Astrocyte of the spinal cord (primary cell): ENCODE data around the gene SLC22A4.

Experiments
- DNase-seq: peaks from one replicate; pipeline ENCODE4 v3.0.0; 2011; ENCODE audit warnings: low read depth, low spot score
- H3K4me3 ChIP-seq: 2 replicates; pipeline ENCODE4 v1.5.1; 2011; ENCODE audit warnings: low read depth, mild to moderate bottlenecking, low read length, moderate library complexity
- in situ Hi-C: cut with HindIII; loops from 2 replicates; pipeline ENCODE4 v1.10.0; 2017; ENCODE audit warnings: low sequenced_read_pairs
- TF ChIP-seq, protein P1 (sequence below): IDR thresholded peaks from 2 replicates; pipeline ENCODE4 v1.5.1; 2012; ENCODE audit warnings: low read depth, mild to moderate bottlenecking, low read length, inconsistent platforms

Gene SLC22A4

DNA sequence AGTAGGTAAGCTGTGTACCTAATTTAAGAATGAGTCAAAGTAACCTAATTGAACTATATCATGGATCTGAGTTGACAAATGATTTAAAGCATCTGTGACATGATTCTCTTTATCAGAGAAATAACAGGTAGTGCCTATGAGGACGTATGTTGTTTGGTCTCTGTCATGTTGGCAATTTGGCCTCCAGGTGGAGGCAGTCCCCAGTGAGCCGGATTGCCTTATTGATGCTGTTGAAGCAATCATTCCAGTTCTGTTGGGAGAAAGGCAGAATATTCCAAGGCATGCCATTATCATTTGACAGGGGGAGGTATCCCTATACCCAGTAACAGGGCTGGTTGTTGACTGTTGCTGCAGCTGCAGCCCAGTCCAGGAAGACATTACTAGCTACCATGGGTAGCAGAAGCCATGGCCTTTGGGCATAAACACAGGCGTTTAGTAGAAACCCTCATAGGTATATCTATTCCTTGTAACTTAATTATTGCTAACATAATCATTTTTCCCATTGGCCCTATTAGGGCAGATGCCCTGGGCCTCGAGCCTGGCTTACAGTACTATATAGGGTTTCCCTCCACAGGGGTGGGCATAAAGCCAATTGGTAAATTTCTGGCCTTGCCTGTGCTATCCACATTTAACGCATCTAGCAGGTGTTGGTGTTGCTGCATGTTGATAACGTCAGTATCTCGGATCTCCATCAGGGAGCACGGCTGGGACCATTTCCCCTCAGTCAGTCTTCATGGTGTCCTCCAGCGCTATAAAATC lies 12.2 kb upstream of the SLC22A4 start:
- TF ChIP-seq, protein P1, sequence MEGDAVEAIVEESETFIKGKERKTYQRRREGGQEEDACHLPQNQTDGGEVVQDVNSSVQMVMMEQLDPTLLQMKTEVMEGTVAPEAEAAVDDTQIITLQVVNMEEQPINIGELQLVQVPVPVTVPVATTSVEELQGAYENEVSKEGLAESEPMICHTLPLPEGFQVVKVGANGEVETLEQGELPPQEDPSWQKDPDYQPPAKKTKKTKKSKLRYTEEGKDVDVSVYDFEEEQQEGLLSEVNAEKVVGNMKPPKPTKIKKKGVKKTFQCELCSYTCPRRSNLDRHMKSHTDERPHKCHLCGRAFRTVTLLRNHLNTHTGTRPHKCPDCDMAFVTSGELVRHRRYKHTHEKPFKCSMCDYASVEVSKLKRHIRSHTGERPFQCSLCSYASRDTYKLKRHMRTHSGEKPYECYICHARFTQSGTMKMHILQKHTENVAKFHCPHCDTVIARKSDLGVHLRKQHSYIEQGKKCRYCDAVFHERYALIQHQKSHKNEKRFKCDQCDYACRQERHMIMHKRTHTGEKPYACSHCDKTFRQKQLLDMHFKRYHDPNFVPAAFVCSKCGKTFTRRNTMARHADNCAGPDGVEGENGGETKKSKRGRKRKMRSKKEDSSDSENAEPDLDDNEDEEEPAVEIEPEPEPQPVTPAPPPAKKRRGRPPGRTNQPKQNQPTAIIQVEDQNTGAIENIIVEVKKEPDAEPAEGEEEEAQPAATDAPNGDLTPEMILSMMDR = no peak
- no peak for DNase-seq
- in situ Hi-C loops = no loop called here
- H3K4me3 ChIP-seq = no peak overlapping the region

DNA sequence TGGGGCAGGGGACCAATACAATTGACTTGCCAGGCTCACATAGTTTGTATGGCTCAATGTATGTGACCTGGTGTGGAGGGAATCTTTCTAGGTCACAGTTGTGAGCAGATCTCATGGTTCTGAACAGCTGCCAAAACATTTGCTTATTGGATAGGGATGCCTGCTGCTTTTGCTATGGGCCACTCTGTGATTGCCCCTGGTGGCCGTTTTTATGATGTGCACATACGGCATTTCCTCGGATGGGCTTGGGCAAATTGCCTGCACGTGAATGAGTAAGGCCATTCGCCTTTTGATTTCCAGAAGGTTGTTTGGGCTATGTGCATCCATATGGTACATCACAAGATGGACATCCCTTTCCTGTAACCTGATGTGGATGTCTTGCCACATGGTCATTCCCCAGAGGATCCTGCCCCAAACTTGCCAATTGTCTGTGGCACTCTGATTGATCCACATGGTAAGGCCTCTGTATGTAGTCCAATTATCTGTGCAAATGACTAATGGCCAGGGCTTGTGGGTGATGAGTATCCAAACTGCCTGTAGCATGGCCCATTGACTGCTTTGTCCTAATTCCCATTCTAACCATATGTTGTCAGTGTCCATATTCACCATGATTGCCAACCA lies 10.7 kb upstream of the SLC22A4 start:
- H3K4me3 ChIP-seq = no peak overlapping the region
- TF ChIP-seq, protein P1 = peak; percentile 61
- peak; percentile 67 for DNase-seq
- in situ Hi-C loops = no loop called here

DNA sequence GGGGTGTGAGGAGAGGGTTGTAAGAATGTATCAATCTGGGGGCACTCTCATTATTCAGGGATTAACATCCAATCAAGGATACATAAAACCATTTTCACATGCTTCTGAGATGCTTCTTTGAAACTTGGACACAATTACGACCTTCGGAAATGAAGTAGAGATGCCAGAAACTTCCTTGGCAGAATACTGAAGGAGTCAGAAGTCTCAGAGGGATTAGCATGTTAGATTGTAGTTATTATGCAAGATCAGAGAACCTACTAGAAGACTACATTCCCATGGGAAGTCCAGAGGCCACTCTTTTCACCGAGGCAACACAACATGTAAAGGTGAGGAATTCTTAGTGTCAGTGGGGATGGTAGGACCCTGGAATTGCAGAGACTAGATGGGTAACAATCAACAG lies 5.1 kb upstream of the SLC22A4 start:
- no peak for DNase-seq
- in situ Hi-C loops = no loop called here
- TF ChIP-seq, protein P1 = no peak
- no peak overlapping the region for H3K4me3 ChIP-seq

DNA sequence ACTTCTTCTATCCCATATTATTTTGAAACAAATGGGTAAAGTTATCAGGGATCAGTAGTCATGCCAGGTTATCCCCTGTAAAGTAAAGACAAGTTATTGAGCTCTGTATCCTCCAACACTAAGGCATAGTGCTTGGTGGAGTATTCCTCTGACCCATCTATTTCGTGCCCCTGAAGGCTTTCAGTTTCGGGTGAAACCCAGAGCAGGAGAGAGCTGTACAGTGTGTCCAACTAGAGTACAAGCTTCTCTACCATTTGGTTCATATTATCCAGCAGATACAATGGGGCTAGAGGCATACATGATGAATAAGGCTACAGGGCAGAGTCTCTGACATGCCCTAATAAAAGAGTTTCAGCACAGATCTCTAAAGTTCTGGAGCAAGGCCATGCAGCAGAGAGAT lies 3.2 kb upstream of the SLC22A4 start:
- in situ Hi-C loops = no loop called here
- DNase-seq = no peak
- TF ChIP-seq, protein P1 = no peak
- no peak overlapping the region for H3K4me3 ChIP-seq

DNA sequence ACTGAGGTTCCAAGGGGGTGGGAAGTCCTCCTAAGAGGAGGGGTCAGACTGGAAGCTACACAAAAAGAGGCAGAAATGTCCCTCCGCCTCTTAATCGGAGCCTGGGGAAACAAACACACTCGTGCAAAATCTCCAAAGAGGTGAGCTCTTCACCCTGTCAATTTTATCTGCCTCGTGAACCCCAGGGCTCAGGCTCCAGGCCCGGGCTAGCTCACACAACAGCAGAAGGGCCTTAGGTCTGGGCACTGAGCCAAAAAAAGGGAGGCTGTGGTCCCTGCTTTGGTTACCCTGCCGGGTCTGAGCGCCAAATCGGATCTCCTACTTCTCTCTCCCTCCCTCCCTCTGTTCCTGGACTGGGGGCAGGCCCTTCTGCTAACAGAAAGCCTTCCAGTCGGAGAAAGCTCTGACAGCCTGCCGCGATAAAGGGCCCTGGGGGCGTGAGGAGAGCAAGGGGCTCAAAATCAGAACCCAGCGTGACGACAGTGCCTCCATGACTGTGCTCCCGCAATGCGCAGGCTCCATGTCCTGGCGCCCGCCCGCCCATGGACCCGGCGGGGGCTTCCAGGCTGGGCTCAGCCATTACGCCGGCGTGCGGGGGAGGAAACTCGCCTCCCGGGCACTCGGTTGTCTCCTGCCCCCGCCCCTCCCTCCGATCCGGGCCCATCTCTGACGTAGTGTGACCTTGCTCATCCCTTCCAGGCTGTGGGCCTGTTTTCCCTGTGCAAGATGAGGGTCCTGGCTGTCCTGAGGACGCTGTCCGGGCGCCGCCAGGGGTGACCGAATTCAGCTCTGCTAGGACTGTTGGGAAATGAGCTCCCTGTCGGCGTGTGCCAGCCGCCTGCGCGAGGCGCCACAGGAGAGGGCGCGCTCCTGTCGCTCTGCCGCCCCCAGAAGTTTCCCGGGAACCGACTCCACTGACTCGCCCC lies 865 bp upstream of the SLC22A4 start:
- TF ChIP-seq, protein P1 = peak; percentile 25
- in situ Hi-C loops = no loop called here
- DNase-seq = peak; percentile 90
- H3K4me3 ChIP-seq = peak overlapping the region; percentile 69

DNA sequence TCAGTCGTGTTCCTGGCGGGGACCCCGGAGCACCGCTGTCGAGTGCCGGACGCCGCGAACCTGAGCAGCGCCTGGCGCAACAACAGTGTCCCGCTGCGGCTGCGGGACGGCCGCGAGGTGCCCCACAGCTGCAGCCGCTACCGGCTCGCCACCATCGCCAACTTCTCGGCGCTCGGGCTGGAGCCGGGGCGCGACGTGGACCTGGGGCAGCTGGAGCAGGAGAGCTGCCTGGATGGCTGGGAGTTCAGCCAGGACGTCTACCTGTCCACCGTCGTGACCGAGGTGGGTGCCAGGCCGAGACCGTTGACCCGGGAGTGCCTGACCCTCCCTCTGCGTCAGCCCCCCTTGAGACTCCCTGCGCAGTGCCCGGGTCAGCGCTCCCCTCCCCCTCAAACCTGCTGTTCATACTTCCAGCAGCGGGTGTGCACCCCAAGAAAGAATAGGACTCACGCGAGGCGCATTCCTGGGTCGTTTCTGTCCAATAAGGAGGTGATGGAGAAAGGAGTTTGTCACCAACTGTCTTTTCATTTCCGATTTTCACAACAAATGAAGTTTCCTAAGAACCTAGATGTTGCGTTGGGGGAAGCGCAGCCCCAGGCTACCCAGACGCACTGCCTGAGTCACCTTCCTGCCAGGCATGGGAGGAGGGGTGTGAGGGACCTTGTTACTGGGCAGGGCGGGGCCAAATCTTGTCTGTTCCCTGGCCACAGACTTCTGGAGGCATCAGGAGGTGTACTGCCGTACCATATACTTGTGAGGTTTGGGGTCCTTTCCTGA lies 722 bp downstream of the SLC22A4 start:
- TF ChIP-seq, protein P1 = no peak
- in situ Hi-C loops = no loop called here
- peak overlapping the region; percentile 69 for H3K4me3 ChIP-seq
- DNase-seq = peak; percentile 74
